HG03521 (cell line): ENCODE results near the gene LRIT3.

Source experiments
- ATAC-seq: cut with Tn5 transposase; IDR thresholded peaks from one replicate; pipeline ENCODE4 v1.9.1; 2021; ENCODE audit warnings: mild to moderate bottlenecking, moderate library complexity; ENCODE audit not compliant: unreplicated experiment

LRIT3 gene, protein sequence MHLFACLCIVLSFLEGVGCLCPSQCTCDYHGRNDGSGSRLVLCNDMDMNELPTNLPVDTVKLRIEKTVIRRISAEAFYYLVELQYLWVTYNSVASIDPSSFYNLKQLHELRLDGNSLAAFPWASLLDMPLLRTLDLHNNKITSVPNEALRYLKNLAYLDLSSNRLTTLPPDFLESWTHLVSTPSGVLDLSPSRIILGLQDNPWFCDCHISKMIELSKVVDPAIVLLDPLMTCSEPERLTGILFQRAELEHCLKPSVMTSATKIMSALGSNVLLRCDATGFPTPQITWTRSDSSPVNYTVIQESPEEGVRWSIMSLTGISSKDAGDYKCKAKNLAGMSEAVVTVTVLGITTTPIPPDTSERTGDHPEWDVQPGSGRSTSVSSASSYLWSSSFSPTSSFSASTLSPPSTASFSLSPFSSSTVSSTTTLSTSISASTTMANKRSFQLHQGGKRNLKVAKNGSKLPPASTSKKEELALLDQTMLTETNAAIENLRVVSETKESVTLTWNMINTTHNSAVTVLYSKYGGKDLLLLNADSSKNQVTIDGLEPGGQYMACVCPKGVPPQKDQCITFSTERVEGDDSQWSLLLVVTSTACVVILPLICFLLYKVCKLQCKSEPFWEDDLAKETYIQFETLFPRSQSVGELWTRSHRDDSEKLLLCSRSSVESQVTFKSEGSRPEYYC

DNA sequence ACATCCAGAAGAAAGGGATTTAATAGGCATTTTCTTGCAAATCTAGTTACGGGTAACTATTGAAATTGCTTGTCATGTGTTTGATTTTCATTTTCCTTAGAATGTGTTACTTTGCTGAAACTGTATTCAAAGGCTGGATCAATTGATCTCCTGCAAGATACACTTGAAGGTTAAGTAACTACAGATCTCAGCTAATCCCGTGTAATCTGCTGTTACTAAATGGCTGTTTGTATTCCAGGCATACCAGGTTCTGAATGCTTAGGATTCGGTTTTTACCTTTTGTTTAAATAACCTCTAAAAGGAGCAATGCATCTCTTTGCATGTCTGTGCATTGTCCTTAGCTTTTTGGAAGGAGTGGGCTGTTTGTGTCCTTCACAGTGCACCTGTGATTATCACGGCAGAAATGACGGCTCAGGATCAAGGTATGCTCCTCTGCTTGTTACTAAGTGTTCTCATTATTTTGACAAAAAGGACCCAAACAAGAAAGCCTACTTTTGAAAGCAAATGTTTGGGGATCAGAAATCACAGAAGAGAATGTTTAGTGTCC, at the start of gene LRIT3:
TSS of gene LRIT3 (plus strand) at position 212 of the 547 bp plus-strand sequence. CDS start at position 307, 95 bp downstream.
- no peak for ATAC-seq

DNA sequence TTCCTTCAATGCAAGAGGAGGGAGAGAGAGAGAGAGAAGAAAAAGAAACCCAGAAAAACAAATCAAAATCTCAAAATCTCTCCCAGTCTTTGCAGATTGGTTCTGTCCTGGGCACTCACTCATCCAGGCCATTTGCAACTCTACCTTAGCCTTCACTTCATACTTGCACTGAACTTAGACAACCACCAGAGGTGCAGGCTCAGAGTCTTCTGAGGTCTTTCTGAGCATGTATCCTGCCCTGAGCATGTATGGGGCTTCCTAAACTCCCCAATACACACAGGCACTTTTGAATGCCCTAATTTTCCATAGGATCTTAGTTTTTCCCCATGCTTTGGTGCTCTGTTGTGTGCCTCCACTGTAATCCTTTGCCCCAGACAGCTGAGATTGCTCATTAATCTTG, 49.0 kb upstream of the LRIT3 start:
- no peak for ATAC-seq

DNA sequence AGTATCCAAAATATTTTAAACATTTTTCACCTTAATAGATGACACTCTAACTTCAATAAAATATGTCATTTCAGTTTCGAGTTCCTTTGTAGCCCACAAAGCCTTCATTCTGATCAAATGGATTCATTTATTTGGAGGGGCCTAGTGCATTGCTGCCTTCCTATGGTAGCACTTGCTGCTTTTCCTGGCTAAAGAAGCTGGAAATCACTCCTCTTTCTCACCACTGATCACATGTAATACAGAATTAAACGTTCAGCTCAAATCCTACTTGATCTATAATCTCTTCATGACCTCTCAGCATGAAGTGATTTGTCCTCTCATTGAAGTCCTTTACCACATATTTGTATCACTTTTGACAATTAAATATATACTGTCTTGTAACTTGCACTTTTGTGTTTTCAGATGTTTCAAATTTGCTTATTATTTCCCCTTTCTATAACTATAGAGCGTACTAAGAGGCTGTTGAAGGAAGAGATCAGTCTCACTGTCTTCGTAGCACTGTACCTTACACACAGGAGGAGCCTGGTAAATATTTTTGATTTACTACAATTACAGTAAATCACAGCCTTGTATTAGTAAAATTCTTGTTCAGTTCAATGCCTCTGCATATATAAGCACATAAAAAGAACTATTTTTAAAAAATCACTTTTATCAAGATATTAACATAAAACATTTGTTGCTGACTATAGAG, 46.7 kb upstream of the LRIT3 start:
- ATAC-seq: no peak

DNA sequence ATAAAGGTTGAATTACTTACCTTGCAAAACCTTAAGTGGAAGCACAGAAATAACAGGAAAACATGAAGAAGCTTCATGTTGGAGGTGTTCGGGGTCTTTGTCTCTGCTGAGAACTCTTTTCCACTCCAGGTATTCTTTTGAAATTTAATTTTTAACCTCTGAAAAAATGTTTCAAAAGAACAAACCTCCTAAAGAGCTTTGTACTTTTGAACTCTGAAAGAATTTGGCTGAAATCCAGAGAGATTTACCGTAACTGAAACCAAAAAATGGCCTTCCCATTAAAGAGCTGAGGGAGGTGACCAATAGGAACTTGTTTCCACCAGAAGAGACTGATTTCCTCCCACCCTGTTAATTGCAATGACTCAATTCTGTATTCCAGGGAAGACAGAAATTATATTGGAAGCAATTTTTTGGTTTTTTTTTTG, 46.0 kb upstream of the LRIT3 start, which contains the start of gene CFI:
TSS of gene CFI (minus strand) at position 105 of the 425 bp plus-strand sequence. CDS start at position 77, 28 bp downstream.
- ATAC-seq: no peak

DNA sequence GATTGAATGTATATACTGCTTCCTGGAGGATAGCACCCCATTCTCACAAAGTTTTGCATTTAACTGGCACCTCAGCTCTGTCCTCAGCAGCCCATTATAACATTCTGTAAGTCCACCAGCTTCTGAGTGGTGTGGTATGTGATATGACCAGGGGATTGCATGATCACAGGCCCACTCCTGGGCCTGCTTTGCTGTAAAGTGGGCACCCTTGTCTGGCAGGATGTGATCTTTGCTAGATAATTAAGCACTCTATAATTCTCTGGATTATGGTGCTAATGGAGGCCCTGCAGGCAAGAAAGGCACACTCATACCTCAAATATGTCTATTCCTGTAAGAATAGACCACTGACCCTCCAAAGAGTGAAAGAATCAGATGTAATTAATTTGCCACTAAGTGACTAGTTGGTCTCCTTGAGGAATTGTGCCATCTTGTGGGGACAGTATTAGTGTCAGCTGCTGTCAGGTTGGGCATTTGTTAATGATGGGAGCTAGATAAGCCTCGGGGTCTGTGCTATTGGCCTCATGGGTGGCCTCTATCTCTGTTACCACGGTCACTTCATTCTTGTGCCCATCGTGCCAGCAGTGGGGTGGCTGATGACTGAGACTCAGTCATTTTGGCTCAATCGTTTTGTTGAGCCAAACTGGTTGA, 43.9 kb upstream of the LRIT3 start:
- peak; percentile 64 for ATAC-seq

DNA sequence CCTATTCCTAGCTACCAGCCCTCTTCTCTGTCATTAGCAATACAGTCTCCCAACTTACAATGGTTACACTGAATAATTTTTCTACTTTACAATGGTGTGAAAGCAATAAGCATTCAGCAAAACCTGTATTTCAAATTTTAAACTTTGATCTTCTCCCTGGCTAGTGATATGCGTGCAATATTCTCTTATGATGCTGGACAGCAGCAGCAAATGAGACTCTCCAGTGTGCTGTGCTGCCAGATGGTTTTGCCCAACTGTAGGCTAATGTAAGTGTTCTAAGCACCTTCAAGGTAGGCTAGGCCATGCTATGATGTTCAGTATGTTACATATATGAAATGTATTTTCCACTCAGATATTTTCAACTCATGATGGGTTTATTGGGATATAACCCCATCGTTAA, 38.3 kb upstream of the LRIT3 start:
- ATAC-seq: no peak

DNA sequence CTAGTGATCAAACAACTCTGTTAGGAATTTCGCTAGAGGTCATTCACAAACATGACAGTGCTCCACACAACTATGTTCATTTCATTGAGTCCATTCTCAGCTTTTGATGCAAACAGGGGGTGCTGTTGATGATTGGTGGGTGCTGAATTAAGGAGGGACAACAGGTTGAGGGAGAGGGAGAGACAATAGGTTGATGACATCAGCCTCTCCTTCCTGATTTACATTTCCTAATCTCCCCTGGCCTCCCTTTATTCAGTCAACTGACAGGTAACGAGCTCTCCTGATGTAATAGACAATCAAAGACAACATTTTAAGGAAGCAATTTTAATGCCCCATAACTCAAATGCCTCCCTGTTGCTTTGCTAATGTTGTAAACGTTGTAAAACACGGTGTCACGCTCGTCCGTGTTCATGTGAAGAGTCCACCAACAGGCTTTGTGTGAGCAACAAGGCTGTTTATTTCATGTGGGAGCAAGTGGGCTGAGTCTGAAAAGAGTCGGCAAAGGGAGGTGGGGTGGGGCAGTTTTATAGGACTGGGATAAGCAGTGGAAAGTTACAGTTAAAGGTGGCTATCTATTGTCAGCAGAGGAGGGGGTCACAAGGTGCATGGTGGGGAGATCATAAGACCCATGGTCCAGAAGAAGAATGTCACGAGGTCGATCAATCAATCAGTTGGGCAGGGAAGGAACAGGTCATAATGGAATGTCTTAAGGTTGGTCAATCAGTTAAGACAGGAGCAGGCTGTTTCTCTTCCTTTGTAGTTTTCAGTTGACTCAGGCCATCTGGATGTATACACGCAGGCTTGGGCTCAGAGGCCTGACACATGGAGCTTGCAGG, 37.1 kb upstream of the LRIT3 start:
- no peak for ATAC-seq

DNA sequence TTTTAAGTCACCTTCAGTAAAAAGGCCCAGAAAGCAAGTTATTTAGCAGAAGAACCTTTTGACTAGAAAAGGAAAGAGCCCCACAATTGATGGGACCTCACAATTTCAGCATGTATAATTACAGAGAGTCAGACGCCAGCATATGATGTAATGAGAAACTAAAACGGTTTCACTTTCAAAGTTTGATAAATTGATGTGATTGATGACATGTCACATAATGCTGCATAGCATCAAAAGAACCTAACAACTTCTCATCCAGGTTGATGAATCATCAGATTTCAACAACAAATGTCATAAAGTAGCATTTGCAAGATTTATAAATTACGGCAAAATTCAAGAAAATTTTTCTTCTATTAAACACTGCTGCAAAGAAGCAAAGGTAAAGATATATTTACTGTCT, 36.2 kb upstream of the LRIT3 start:
- ATAC-seq: no peak

DNA sequence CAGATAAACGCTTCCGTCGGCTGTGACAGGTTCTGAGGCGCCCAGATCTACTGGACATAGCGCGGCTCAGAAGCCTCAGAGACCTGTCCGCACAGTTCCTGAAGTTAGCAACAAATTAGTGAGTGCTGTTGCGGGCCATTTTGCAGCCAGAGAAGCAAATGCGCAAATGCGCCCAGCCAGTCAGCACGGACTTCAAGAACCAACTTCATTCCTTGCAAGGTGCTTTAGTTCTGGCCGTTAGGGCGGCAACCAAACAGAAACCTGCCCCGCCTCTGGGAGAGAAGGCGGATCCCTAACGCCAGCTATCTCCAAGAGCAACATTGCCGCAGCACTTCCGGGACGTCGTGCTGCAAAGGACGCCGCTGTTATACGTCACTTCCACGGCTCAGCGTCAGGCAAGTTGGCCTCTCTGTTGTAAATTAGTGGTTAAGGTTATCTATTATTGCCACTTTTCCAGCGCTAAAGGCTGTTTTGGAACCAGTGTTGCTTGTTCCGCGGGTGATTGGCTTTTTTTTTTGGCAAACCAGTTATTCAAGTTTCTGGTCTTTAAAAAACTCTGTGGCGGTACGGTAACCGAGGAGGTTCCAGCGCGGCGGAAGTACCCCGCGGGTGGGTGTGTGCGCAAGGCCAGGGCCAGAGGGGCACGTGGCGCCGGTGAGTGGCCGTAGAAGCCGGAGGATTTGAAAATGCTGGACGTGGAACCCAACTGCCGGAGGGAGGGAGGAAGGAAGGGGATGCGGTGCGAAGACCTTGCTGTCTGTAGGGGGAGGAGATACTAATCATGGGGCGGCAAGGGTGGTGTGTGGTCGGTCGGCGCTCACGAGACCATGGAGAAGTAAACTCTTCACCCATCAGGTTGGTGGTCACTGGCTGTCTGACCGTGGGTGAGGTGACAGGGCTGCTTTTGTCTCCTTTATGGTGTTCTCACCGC, 32.5 kb upstream of the LRIT3 start, which contains the start of gene GAR1:
TSS of gene GAR1 (plus strand) at position 612 of the 931 bp plus-strand sequence. CDS start 403 bp downstream, outside the sequence.
- peak; percentile 99 for ATAC-seq

DNA sequence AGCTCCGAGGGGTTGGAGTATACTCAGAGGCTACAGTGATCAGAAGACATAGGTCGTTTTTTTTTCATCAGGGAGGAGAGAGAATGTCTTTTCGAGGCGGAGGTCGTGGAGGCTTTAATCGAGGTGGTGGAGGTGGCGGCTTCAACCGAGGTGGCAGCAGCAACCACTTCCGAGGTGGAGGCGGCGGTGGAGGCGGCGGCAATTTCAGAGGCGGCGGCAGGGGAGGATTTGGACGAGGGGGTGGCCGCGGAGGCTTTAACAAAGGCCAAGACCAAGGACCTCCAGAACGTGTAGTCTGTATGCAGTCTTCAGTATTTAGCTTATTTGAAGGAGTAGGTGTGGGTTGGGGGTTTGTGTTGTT, 31.8 kb upstream of the LRIT3 start:
- no peak for ATAC-seq

DNA sequence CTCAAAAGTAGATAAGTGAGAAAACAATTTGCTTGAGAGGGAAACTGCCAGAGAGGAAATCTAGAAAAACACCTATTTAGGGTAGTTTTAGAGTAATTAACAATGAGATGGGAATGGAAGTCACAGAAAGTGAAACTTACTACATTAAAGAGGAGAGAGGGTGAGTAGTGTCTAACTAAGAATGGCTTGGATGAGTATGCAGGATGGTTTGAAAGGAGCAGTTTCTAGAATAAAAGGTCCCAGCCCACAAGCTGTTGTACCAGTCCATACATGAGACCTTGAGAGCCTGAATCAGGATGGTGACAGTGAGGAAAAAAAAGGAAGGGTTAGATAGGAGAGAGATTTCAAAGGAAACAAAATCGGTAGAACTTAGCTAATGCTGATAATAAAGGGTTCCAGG, 31.0 kb upstream of the LRIT3 start:
- ATAC-seq: no peak

DNA sequence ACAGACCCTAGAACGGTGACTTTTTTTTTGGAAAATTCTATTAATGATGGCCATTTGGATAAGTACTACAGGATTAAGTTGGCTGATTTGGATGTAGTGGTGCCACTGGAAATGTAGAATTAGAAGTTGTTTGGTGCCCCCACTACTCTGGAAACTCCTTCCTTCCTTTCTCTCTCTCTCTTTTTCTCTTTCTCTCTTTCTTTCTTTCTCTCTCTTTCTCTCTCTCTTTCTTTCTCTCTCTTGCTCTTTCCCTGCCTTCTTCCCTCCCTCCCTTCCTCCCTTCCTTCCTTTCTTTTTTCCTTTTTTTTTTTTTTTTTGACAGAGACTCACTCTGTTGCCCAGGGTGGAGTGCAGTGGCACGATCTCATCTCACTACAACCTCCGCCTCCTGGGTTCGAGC, 29.6 kb upstream of the LRIT3 start:
- no peak for ATAC-seq

DNA sequence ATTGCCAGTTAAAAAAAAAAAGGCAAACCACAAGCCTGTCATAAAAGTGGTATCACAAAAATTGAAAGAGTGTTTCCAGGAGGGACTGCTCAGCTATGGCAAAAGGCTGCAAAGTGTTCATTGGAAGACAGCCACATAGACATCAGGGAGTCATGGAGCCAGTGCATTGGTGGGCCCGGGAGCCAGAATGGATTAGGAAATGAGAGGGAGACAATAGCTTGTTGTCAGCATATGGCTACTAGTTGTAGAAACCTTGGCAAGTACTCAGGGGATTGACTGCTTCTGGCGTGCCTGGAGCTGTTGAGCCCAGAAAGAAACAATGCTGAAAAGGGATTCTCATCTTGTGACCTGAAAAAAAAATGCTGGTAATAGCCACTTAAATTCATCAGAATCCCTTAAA, 27.3 kb upstream of the LRIT3 start:
- ATAC-seq: no peak

DNA sequence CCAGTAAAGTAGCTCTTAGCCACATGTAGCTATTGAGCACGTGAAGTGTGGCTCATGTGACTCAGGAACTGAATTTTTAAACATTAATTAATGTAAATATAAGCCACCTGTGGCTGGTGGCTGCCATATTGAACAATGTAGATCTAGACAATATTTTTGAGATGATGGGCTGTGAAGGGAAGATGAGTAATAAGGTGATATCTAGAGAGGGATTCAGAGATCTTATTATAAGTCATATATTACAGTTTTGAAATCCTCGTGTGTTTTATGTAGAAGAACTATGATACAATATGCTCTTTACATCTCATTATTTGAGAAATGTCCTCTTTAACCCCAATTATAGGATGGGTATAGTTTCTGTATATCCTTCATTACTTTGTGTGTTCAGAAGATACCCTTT, 26.7 kb upstream of the LRIT3 start:
- ATAC-seq: no peak

DNA sequence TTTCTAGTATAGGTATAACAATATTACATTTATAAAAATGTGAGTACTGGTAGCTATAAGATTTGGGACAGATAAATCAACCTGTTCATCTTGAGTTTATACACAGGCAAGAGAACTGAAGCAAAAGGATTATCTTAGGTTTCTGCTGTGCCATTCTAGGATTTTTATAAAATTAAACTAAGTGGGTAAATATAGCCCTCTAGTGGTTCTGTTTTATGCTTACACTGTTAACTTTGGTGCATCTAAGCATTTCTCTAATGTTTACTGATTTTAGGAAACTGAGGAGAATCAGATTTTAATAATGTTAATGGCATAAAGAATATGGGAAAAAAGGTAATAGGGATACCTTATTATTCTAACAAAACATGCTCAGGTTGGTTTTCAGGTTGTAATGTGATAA, 21.2 kb upstream of the LRIT3 start:
- ATAC-seq: no peak

DNA sequence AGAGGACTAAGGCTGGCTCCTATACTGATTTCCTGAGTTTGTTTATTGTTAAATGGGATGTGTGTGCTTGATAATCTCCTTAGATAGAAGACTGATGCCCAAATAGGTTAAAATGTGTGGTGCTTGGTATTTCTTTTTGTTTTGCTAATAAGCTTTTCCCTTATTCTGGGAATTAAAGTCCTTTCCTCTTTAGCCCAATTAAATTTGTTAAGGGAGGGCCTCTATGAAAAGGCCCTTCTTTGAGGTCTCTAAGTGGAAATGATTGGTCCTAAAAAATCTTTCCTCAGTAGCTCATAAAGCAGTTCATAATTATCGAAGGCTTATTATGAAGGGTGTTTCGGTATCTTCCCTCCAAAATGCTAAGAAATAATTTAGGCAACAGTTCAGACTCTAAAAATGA, 20.2 kb upstream of the LRIT3 start, which contains the start of gene RRH:
TSS of gene RRH (plus strand) at position 301 of the 400 bp plus-strand sequence. CDS start at position 357, 56 bp downstream.
- ATAC-seq: no peak

DNA sequence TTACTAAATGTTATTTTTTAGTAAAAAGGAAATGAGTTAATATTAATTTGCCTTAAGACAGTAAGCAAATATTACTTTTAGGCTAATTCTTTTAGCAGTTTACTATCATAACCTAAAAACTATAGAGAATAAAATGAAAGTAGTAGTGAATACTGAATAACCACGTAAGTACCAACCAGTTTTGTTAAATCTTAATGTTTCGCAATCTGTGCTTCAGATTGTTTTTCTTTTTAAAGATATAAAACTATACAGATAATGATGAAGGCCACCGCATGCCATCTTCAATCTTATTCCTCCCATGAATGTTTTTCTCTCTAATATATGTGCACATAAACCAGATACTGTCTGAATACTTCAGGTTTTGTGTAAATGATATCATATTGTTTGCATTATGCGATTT, 14.2 kb upstream of the LRIT3 start:
- ATAC-seq: no peak

DNA sequence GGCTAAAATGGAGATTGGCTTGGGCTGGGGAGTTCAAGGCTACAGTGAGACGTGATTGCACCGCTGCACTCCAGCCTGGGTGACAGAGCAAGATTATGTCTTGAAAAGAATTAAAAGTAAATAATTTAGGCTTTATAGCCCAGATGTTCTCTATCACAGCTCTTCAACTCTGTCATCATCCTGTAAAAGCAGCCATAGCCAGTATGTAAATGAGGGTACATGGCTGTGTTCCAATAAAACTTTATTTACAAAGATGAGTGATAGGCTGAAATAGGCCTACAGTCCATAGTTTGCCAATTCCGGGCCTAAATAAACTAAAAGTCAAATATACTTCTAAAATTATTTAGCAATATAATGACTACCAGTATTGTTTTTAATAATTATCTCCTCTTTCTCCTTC, 10.9 kb upstream of the LRIT3 start:
- no peak for ATAC-seq
